ENCODE data around the gene NFAT5.

The NFAT5 gene

DNA sequence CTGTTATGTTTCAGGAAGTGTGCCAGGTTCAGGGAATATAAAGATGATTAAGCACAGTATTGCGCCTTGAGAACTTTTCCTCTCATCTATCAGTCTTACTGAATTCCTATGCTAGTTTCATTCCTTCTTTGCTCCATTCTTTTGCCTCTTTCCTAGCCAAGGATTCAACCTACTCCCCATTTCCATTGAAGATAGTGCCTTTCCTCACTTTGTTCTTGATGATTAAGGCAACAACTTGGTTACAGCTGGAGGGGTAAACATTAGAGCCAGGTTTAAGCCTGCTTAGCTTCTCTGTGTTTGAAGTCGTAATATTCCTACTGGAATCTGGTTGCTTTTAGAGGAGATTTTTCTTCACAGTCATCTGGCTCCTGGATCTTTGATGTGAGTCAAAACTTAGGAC lies 85.5 kb downstream of the NFAT5 start:
- no peak for DNase-seq

DNA sequence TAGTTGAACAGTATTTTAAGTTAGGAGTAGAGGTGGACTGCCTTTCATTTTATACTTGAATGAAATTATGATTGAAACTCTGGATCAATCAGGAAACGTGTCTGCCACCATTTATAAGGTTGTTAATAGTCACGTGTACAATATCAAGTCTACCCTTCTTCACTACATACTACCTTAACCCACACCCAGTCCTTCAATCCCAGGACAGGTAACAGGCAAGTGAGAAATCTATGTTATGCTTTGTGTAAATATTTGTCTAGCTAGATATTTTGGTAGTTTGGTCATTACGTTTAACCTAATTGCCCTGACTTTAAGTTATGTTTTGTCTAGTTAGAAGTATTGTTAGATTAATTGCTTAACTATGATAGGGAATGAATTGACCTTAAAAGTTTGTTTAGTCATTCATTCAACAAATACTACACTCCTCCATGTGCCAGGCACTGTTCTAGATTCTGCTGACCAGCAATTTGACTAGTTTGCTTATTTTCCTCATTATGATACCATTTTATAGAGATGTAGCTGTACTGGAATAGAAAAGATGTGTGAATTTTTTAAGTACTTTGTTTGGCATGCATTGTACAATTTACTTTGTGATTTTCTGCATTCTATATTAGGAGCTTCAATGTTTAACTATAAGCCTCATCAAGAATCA lies 88.6 kb downstream of the NFAT5 start:
- no peak for DNase-seq

DNA sequence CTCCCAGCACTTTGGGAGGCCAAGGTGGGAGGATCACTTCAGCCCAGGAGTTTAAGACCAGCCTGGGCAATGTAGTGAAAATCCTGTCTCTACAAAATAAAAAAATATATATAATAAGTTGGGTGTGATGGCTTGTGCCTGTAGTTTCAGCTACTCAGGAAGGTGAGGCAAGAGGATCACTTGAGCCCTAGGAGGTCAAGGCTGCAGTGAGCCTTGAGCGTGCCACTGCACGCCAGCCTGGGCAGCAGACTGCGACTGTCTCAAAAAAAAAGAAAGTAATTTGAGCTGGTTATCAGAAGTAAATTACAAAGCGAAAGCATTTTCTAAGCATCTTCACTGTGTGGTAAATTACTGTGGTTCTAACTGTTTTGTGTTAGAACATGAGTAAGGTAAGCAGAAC lies 94.4 kb downstream of the NFAT5 start:
- no peak for DNase-seq

DNA sequence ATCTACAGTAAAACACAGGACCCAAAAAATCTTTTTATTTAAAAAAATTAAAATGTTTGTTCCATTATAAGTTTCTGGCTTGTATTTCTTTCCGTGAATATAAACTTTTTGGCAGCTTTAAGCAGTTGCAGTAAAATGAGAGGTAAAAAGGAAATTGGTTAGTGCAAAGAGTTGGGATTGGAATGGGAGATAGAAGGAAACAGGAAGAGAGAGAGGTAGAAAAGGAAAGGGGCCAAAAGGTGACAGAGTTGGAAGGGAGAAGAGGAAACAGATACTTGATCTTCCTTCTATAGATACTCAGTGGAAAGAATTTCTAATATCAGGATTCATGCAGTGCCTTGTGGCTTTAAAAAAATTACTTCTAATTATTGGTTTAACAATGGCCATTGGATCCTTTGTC lies 97.1 kb downstream of the NFAT5 start:
- DNase-seq: no peak

DNA sequence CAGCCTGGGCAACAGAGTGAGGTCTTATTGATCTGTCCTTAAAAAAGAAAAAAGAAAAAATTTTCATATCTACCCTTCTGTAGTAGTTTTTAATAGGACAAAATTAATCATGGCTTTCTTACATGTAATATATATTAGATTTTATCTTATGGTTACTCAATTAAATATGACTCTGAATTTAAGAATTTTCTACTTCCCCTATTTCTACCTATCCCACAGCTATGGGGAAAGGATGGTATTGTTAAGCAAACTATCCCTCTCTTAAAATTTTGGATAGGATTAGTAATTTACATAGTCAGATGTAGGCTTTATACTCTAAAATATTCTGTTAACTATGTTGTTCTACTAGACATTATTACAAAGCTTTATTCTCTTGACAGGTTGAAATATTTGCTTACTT lies 98.1 kb downstream of the NFAT5 start:
- no peak for DNase-seq

DNA sequence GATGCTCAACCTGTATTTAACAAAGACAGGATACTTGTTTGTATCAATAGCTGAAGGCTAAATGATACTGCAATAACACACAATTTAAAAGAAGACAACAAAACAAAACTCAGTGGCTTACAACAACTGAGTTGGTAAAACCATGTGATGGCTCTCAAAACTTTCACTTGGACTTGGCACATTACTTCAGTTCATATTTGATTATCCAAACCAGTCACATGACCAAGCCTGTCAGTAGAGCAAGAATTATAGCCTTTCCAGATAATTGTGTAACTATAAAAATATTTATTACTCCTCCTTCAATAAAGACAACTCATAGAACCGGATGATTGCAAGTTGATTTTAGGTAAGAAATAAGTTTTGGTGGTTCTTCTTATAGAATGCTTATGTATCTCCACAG lies 103.8 kb downstream of the NFAT5 start:
- DNase-seq: no peak

DNA sequence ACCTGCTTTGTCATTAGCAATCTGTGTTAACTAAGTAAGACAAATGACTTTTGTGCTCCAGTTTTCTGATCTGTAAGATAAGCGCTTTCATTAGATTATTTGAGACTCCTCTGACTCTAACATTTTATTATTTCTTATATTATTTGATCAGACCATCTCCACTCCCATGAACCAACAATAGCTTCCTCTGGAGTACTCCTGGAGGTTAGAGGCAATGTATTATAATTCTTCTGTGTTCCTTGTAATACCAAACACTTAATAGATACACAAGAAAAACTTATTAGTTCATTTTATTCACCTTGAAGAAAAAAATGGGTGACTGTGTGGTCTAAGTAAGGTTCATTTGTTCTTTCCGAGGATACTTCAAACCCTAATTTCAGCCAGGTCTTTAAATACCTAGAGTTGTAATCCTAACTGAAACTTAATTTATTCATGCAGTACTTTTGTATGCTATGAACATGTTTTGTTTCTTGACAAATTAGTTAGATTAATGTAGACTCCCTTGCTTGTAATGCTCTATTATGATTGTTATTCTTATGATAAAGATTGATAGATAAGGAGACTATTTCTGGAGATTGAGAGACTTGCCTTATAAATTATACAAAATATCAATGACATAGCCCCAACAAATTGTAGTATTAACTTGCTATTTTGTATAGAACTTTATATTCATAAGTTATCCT lies 106.7 kb downstream of the NFAT5 start:
- DNase-seq: no peak

DNA sequence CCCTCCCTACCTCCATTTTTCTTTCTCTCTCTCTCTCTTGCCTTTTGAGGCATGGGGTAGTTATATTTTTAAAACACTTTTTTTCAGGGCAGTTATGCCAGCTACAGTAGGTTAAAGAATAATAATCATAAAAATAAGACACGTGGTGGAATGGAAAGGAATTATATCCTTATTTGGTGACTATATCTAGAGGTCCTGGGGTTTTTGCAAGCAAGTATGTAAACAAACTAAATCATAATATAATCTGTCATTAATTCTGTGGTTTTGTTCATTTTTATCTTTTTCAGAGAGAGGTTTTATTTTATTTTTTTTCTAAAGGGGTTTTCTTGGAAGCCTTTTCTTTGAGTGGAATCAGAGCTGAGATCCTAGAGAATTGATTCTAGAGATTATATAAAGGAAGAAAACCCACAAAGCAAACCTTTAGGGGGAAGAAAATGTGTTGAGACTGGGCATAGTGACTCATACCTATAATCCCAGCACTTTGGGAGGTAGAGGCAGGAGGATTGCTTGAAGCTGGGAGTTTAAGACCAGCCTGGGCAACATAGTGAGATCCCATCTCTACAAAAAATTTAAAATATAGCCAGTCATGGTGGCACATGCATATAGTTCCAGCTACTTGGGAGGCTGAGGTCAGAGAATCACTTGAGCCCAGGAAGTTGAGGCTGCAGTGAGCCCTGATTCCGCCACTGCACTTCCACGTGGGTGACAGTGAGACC lies 107.4 kb downstream of the NFAT5 start:
- DNase-seq: no peak

DNA sequence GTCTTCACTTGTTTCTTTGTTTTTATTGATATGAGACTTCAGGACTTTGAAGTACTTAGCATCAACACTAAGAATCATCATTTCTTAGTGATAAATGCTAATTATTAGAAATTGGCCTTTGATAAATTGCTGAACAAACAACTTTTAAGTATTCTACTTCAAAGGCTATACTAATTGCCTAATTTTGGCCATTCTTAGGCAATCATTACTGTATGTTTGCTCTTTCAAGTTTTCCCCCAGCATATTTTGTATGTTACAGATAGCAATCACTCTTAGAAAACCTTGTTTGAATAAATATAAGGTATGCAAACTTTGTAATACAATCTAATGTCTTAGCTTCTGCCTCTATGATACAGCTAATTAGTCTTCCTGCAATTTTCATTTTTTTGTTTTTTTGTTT lies 114.6 kb downstream of the NFAT5 start:
- DNase-seq: no peak

DNA sequence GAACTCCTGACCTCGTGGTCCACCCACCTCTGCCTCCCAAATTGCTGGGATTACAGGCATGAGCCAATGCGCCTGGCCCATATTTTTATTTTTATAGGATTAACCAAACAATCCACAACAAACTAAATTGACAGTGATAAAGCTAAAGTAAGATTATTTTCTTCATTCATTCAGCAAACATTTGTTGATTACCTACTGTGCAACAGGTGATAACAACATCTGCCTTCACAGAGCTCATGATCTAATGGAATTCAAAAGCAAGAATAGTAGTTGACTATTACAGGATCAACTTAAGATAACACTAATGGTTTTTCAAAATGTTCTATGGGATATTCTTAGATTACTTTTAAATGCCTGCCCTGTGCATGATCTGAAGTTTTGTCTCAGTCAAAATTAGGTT lies 122.8 kb downstream of the NFAT5 start:
- DNase-seq: no peak

DNA sequence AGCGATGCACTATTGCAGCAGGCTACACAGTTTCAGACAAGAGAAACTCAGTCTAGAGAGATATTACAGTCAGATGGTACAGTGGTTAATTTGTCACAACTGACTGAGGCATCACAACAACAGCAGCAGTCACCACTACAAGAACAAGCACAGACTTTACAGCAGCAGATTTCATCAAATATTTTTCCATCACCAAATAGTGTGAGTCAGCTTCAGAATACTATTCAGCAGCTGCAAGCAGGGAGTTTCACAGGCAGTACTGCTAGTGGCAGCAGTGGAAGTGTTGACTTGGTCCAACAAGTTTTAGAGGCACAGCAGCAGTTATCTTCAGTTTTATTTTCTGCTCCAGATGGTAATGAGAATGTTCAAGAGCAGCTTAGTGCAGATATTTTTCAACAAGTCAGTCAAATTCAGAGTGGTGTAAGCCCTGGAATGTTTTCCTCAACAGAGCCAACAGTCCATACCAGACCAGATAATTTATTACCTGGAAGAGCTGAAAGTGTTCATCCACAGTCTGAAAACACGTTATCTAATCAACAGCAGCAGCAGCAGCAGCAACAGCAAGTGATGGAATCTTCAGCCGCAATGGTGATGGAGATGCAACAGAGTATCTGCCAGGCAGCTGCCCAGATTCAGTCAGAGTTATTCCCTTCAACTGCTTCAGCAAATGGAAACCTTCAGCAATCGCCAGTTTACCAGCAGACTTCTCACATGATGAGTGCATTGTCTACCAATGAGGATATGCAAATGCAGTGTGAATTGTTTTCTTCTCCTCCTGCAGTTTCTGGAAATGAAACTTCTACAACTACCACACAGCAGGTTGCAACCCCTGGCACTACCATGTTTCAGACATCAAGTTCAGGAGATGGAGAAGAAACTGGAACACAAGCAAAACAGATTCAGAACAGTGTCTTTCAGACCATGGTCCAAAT lies 126.5 kb downstream of the NFAT5 start:
- DNase-seq: no peak

DNA sequence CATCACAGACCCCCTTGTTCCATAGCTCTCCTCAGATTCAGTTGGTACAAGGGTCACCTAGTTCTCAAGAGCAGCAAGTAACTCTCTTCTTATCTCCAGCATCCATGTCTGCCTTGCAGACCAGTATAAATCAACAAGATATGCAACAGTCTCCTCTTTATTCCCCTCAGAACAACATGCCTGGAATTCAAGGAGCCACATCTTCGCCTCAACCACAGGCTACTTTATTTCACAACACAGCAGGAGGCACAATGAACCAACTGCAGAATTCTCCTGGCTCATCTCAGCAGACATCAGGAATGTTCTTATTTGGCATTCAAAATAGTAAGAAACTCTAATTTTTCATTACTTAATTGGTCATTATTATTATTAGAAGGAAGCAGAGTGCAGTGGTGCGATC lies 128.2 kb downstream of the NFAT5 start:
- DNase-seq: no peak

DNA sequence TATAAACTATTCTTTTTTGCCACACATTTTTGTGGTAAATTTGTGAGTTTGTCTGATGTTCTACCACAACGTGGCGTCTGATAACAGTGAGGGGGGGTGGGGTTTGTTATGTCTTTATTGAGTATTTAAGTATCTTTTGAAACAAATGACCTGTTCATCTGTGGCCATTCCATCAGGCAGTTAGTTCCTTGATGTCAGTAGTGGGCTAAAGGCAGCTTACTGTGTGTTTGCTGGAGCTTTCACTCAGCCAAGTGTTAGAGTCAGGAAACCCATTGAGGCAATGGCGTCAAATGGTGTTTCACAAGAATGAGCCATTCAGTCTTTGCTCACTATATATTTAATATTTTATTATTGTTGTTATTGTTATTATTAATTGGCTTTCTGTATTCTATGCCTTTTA lies 132.6 kb downstream of the NFAT5 start:
- no peak for DNase-seq

DNA sequence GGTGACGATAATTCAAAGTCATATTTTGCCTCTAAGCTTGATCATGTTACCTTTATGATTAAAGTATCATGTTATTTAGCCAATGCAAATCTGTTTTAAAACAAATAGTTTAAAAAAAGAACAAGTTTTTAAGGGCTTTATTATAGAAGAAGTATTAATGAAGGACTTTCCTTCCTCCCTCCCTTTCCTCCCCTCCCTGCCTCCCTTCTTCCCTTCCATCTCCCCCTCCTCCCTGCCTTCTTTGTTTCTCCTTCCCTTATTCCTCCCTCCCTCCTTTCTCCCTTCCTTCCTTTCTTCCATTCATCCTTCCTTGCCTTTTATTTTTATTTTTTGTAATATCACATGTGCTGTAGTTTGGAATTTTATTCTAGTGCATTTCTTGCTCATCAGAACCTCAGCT lies 134.1 kb downstream of the NFAT5 start:
- DNase-seq: no peak

DNA sequence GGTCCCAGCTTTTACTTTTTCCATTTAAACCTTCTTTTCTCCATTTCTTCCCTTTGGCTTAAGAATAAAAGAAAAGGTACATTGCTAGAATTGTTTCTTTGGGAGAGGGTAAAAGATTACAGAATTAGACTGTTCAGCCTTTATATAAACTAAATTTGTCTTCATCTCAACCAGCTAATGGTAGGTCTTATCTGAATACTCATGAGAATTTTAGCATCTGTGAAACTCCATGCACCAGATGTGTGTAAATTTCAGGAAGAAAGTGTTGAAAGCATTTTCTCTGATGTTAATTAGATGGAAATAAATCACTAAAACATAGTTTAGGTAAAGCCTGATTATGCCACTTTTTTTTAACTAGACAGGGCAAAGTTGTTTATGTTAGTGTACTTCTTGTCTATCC lies 135.7 kb downstream of the NFAT5 start:
- DNase-seq: no peak

DNA sequence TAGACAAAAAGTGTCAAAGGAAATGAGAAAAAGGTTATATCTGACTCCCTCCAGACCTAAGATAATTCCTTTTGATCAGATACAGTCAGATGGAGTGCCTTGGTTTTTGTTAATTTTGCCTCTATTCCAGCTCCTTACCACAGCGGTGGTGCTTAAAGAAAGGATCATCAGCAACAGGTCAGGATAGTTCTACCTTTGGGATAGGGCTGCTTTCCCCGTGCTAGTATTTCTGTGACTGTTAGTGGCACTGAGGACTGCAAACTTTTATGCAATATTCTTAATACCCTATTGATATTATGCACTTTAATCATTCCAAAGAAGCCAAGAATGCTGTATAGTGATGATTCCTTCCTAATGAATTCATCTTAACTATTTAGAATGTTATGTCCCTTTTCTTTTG lies 136.1 kb downstream of the NFAT5 start:
- no peak for DNase-seq

DNA sequence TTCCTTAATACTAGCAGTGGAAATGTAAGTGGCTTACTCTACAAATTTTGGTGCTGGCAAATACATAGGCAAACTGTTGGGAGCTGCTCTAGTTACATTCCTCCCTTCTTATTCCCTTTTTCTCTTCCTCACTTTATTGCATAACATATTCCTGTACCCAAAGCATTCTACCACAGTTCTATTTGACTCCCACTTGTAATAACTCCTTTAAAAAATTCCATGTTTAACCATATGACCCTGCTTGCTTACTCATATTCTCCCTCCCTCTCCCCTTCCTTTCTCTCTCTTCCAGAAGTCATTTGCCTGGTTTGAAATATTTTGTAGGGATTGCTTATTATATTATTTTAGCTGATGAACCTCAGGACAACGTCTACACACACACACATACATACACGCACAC lies 137.9 kb downstream of the NFAT5 start:
- no peak for DNase-seq

DNA sequence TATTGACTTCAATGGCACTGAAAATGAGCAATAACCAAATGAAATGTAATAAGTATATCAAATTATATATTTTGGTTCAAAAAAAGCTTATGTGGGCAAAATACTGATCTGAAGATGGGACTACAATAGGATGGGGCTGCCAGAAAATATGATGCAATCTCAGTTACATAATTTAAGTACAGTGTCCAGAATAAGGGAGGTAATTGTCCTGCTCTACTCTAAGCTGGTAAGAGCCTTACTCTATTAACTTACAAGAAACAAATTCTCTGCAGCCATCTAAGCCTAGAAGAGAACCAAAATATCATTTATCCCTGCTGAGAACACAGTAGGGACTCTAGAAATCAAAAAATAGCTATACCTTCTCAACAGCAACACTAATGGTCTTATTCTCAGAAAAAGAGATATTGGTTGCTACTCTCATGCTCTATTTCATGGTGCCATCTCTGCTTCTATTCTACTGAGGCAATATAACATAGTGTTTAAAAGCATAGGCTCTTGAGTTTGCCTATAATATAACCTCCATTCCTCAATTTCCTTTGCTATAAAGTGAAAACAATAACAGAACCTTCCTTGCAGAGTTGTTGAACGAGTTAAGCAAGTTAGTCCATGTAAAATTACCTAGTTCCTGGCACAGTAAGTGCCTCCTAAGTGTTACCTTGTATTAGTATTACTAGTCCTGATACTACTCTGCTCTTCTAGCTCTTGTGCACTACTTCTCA lies 140.6 kb downstream of the NFAT5 start:
- no peak for DNase-seq

DNA sequence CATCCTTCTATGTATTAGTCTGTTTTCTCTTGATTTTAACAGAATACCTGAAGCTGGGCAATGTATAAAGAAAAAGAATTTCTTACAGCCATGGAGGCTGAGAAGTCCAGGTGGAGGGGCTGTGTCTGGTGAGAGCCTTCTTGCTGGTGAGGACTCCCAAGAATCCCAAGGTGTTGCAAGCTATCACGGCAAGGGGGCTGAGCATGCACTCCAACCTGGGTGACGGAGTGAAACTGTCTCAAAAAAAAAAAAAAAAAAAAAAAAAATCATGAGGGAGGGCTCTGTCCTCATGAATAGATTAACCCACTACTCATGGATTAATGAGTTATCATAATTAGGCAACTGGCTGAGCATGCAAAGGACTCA lies 141.2 kb downstream of the NFAT5 start:
- DNase-seq: no peak

DNA sequence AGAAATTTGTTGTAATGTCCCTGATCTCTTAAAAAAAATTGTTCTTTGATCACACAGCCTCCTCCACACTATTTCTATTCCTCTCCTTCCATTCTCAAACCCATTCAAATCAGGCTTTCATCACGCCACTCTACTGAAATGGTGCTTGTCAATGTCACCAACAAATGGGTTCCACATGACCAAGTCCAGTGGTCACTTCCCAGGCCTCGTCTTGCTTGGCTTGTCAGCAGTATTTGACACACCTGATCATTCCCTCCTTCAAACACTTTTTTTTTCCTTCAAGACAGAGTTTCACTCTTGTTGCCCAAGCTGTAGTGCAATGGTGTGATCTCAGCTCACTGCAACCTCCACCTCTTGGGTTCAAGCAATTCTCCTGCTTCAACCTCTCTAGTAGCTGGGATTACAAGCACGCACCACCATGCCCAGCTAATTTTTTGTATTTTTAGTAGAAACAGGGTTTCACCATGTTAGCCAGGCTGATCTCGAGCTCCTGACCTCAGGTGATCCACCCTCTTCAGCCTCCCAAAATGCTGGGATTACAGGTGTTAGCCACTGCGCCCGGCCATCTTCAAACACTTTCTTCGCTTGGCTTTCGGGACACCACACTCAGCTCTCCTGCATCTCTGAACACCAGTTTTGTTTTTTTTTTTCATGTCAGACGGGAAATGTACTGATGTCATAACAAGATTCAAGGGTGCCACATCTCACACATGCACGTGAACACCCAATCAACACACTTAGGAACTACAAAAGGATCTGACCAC lies 142.3 kb downstream of the NFAT5 start:
- no peak for DNase-seq

DNA sequence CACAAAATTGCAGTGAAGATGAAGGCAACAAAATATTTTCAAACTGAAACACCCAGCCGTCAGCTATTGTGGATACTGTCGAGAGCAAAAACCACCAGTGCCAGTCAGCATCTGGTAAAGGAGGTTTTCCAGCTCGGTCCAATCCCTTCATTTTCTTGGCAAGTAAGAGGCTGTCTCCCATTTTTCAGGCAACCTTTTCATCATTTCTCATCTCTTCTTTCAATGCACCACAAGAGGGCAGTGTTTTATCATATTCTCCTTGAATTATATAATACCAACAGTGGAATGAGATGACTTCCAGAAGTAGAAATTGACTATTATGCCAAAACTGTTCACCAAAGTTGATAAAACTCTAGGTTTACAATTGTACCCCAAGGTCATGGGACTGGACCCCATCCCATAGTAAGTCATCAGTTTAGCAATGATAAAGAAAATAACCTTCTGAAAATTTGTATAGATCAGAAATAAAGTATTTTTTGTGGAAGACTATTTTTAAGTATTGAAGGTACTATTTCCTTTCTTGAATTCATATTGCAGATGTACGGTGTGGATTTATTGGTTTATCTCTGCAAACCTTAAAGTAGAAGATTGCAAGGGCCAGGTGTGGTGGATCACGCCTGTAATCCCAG lies 143.8 kb downstream of the NFAT5 start:
- no peak for DNase-seq

Measured in activated CD4-positive, alpha-beta T cell treated with anti-CD3 and anti-CD28 coated beads for 4 hours (primary cell).